GM11168 (cell line): ENCODE data around the gene CEP192.
"Not testable (repeated sequence)": the region's sequence is repeated elsewhere in the genome, so short reads cannot be mapped to it uniquely, and the experiment has no call there.

ENCODE experiments used
- in situ Hi-C: fragments of 300-500 bp; cut with MboI; formaldehyde crosslinking; loops from one replicate; pipeline ENCODE4 v1.12.0; 2022; ENCODE audit warnings: low sequenced_read_pairs; ENCODE audit not compliant: unreplicated experiment

Gene CEP192

DNA sequence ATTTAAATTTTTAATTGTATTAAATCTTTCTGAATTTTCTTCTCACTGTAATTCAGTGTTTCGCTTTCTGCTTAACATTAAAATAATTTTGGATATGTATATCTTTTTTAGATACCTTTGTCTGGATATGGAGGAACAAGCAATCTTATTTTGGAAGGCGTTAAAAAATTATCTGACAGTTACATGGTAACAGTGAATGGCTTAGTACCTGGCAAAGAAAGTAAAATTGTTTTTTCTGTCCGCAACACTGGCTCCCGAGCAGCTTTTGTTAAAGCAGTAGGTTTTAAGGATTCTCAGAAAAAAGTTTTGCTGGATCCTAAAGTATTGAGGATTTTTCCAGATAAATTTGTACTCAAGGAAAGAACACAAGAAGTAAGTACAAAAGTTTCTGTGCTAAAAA lies 95.7 kb downstream of the CEP192 start:
- in situ Hi-C loops, result no loop called here

GRCh38 chr18:13095466-13095865 lies 104.3 kb downstream of the CEP192 start:
- in situ Hi-C loops, result no loop called here

GRCh38 chr18:13096232-13096631 lies 105.1 kb downstream of the CEP192 start:
- in situ Hi-C loops, result no loop called here

GRCh38 chr18:13096719-13097118 lies 105.6 kb downstream of the CEP192 start:
- in situ Hi-C loops, result no loop called here

GRCh38 chr18:13098104-13098503 lies 106.9 kb downstream of the CEP192 start:
- in situ Hi-C loops, result not testable (repeated sequence)

GRCh38 chr18:13099113-13099512 lies 108.0 kb downstream of the CEP192 start:
- in situ Hi-C loops, result no loop called here

GRCh38 chr18:13100942-13101658 lies 109.9 kb downstream of the CEP192 start:
- in situ Hi-C loops, result no loop called here

DNA sequence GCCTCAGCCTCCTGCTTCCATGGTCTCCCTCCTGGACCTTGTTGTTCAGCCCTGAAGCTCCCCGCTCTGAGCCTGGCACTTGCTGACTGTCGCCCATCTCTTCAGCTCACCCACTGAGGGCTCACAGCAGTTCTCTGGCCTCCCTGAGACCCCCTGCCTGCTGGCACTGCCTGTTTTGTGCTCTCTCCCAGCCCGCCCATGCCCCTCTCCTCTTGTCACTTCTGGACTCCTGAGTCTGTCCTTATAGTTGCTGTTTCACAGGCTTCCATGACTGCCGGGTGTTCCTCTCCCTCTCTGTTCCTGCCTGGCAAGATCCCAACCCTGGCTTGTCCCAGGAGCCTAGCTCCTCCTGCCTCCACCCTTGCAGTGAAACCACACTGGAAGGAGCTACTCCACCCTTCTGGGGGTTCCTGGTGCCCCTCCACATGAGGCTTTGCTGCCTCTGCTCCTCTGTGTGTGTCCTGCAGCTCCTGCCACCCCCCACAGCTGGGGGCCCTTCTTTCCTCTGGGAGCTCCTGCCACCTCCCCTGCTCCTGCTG lies 110.6 kb downstream of the CEP192 start:
- in situ Hi-C loops, result no loop called here

DNA sequence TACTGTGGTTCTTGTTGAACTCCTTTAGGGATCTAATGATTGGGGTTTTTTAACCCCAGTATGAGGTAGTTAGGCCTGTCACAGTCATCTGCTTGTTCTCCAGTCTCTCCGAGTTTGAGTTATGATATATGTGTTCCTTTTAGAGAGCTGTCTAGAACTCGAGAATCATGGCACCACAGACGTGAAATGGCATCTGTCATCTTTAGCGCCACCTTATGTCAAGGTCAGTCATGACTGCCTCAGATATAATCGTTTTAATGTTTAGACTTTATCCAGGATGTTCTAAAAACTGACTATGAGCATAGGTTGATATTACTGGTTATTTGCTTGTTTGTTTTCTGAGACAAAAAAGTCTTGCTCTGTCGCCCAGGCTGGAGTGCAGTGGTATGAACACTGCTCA lies 112.2 kb downstream of the CEP192 start:
- in situ Hi-C loops, result no loop called here

DNA sequence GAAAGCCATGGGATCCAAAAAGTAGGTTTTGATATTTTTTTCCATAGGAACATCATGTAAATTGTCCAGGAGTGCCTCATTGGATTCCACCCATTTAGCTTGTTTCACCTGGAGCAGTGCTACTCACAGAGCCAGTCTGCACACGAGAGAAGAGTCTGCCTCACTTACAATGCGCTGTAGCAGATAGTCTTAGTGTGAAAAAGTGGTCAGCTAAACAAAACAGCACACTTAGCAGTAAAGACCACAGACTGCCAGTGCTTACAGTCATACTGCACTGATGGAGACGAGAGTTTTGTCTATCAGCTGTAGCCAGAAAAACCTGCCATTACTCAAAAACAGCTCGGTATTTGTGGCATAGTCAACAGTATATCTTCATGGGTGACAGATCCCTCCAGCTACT lies 113.9 kb downstream of the CEP192 start:
- in situ Hi-C loops, result no loop called here

GRCh38 chr18:13107074-13107473 lies 115.9 kb downstream of the CEP192 start:
- in situ Hi-C loops, result no loop called here

DNA sequence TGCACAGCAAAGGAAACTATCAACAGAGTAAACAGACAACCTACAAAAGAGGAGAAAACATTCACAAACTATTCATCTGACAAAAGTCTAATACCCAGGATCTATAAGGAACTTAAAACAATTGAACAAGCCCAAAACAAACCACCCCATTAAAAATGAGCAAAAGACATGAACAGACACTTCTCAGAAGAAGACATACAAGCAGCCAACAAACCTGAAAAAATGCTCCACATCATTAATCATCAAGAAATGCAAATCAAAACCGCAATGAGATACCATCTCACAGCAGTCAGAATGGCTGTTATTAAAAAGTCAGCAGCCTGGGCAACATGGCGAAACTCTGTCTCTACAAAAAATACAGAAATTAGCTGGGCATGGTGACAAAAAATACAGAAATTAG lies 117.2 kb downstream of the CEP192 start:
- in situ Hi-C loops, result no loop called here

- in situ Hi-C loops, result no loop called here
Observed at GRCh38 chr18:13110559-13110958, 119.4 kb downstream of the CEP192 start.

- in situ Hi-C loops, result no loop called here
Observed at GRCh38 chr18:13112982-13113381, 121.8 kb downstream of the CEP192 start.

- in situ Hi-C loops, result no loop called here
Observed at GRCh38 chr18:13120255-13120654, 129.1 kb downstream of the CEP192 start.

DNA sequence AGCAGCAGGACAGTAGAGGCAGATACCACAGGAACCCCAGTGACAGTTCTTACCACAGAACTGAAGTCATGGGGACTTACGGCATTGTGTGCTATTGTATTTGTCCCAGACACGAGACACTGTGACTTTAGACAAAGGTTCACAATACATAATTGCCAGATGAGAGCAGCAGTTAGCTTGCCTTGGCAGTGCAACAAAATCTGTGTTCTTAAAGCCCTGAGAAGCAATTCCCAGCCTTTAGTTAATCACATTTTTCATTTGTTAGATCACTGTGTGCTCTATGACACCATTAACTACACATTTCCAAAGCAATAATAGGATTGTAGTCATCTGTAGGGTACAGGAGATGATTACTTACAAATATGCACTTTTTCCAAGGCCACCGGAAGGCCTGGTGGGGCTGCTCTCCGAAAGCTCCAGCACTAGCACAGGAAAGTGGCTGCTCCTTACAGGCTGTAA lies 129.8 kb downstream of the CEP192 start:
- in situ Hi-C loops, result no loop called here

DNA sequence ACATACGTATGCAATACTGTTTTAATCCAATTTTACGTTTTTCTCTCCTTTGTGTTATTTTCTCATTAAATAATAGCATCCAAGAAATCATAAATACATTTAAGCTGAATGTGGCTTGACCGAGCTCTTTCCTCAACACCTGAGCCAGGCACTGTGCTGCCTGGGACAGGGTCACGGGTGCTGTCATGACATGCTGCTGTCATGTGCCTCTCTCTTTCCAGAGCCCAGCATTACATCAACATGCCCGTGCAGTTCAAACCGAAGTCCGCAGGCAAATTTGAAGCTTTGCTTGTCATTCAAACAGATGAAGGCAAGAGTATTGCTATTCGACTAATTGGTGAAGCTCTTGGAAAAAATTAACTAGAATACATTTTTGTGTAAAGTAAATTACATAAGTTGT lies 133.2 kb downstream of the CEP192 start:
- in situ Hi-C loops, result no loop called here

DNA sequence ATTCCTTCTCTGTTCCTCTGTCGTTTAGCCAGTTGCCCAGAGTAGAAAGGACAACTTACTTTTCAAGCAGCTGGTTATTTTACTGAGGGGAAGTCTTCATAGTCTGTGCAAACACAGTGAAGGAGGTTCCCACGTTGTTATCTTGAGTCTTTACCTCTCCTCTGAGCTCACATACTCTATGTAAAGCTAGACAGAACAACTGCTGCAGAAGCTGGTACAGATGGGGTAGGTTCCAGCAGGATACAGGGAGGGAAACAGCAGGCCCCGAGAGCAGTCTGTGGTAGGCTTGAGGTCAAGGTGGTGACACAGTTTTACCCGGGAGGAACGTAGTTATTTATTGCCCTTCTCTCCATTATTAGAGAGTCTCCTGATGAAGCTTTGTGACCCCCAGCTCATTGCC lies 134.0 kb downstream of the CEP192 start:
- in situ Hi-C loops, result no loop called here

- in situ Hi-C loops, result no loop called here
Observed at GRCh38 chr18:13126966-13127598, 135.9 kb downstream of the CEP192 start.

GRCh38 chr18:13131283-13131682 lies 140.1 kb downstream of the CEP192 start:
- in situ Hi-C loops, result no loop called here

DNA sequence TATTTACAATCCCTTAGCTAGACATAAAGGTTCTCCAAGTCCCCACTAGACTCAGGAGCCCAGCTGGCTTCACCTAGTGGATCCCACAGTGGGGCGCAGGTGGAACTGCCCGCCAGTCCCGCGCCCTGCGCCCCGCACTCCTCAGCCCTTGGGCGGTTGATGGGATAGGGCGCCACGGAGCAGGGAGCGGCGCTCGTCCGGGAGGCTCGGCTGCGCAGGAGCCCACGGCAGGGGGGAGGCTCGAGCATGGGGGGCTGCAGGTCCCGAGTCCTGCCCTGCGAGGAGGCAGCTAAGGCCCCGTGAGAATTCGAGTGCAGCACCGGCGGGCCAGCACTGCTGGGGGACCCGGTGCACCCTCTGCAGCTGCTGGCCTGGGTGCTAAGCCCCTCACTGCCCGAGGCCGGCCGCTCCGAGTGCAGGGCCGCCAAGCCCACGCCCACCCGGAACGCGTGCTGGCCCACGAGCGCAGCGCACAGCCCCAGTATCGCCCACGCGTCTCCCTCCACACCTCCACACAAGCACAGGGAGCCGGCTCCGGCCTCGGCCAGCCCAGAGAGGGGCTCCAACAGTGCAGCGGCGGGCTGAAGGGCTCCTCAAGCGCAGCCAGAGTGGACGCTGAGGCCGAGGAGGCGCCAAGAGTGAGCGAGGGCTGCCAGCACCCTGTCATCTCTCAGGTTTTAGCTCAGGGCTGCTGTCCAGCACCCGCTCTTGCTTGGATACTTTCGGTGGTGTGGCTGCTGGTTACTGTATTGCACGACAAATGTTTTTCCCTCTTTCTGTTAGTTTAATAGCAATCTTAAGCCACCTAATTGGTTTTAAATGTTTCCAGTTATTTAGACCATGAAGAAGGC lies 143.6 kb downstream of the CEP192 start:
- in situ Hi-C loops, result no loop called here
